HepG2 (cell line): ENCODE results near the gene CITED4. TPM values are rescaled to one million over a fixed set of nuclear protein-coding genes. Genes with fewer than 3 reads are reported as not detected.

Experiments
- ATAC-seq: fragments of 200-7000 bp; cut with Tn5 transposase; 3 replicates; pipeline ENCODE4 v1.9.1; 2020; ENCODE audit warnings: mild to moderate bottlenecking, moderate library complexity
- BruUV-seq: library from RNA; stranded (reverse); fragments of 400-500 nt; replicated peaks from 2 replicates; lab custom pipeline; 2021; lab: Mats Ljungman, UMichigan
- CTCF ChIA-PET: fragments of 300-600 bp; formaldehyde crosslinking; extraction: SDS; loops from one replicate; lab custom pipeline; 2021; ENCODE audit warnings: low total read pairs, inconsistent platforms, low intra/inter-chr PET ratio; lab: Yijun Ruan, JAX
- POLR2A ChIA-PET: fragments of 350-600 bp; sonication (Branson Sonifier 250); formaldehyde crosslinking; loops from one replicate; lab custom pipeline; 2020; ENCODE audit warnings: antibody characterized with exemption, inconsistent platforms; lab: Yijun Ruan, JAX
- DNase-seq: peaks from one replicate; pipeline ENCODE4 v3.0.0-alpha.2; 2015; ENCODE audit warnings: low spot score
- FAIRE-seq: peaks from 3 replicates; lab custom pipeline; 2011; peaks lifted over from hg19 to GRCh38; lab: Jason Lieb, UNC
- H2AFZ ChIP-seq: one replicate; pipeline ENCODE4 v1.6.1; 2011; ENCODE audit warnings: low read length, inconsistent platforms
- H3K27ac ChIP-seq: fragments of 300-600 bp; 3 replicates; pipeline ENCODE4 v1.8.0; 2011; ENCODE audit warnings: mixed run types, mild to moderate bottlenecking, mixed read lengths, low read length, inconsistent platforms; ENCODE audit not compliant: insufficient read depth; ENCODE audit errors: extremely low read length
- H3K27me3 ChIP-seq, 2 experiments: fragments of 200-600 bp in 1 of 2; 2 replicates in 1 of 2; 3 replicates in 1 of 2; pipeline versions ENCODE4 v1.6.0 to v1.8.0; 2011; ENCODE audit warnings: low read length in 2 of 2, mild to moderate bottlenecking in 2 of 2, moderate library complexity in 2 of 2, inconsistent platforms in 1 of 2; ENCODE audit not compliant: insufficient read depth in 2 of 2, control insufficient read depth in 1 of 2
- H3K36me3 ChIP-seq, 2 experiments: fragments of 200-600 bp in 1 of 2; replicated peaks in 1 of 2; 2 replicates in 1 of 2; 3 replicates in 1 of 2; pipeline versions ENCODE4 v1.5.1 to v1.8.0; 2011; ENCODE audit warnings: low read length in 2 of 2, inconsistent platforms in 1 of 2; ENCODE audit not compliant: insufficient read depth in 2 of 2, control insufficient read depth in 1 of 2
- H3K4me1 ChIP-seq: 2 replicates; pipeline ENCODE4 v1.5.1; 2012; ENCODE audit warnings: low read length, inconsistent platforms; ENCODE audit not compliant: insufficient read depth
- H3K4me2 ChIP-seq: 2 replicates; pipeline ENCODE4 v1.6.0; 2011; ENCODE audit warnings: low read depth, low read length, inconsistent platforms
- H3K4me3 ChIP-seq, 3 experiments: fragments of 200-600 bp in 1 of 3; sonication (generic), shearing (Covaris generic) in 1 of 3; replicated peaks in 1 of 3; 2 replicates each; pipeline ENCODE4 v1.5.1; 2011 to 2016; ENCODE audit warnings: low read length in 3 of 3, inconsistent platforms in 2 of 3, low read depth in 2 of 3, mild to moderate bottlenecking in 2 of 3, control low read depth in 1 of 3, mixed read lengths in 1 of 3; ENCODE audit not compliant: insufficient read depth in 1 of 3
- H3K79me2 ChIP-seq: one replicate; pipeline ENCODE4 v1.6.1; 2011; ENCODE audit warnings: low read length, inconsistent platforms; ENCODE audit not compliant: insufficient read depth
- H3K9ac ChIP-seq: 2 replicates; pipeline ENCODE4 v1.6.0; 2011; ENCODE audit warnings: mild to moderate bottlenecking, low read depth, low read length, inconsistent platforms; ENCODE audit not compliant: insufficient read depth
- H3K9me3 ChIP-seq: 2 replicates; pipeline ENCODE4 v1.5.1; 2012; ENCODE audit warnings: mild to moderate bottlenecking, low read length
- H4K20me1 ChIP-seq: 2 replicates; pipeline ENCODE4 v1.6.0; 2011; ENCODE audit warnings: inconsistent platforms, mild to moderate bottlenecking, low read length, moderate library complexity; ENCODE audit not compliant: insufficient read depth
- FLYWCH1 ChIP-seq: sonication (generic); formaldehyde crosslinking; IDR thresholded peaks from 2 replicates; pipeline ENCODE4 v1.8.1; 2023; ENCODE audit warnings: mild to moderate bottlenecking, missing genetic modification reagents
- FOXA3 ChIP-seq: IDR thresholded peaks from 2 replicates; pipeline ENCODE4 v1.6.1; 2016; ENCODE audit warnings: missing genetic modification reagents, missing compliant biosample characterization
- FOXJ3 ChIP-seq: sonication (generic); formaldehyde crosslinking; IDR thresholded peaks from 2 replicates; pipeline ENCODE4 v1.4.0; 2020; ENCODE audit warnings: missing genetic modification reagents, mild to moderate bottlenecking, borderline replicate concordance
- FOXO1 ChIP-seq: sonication (generic); formaldehyde crosslinking; IDR thresholded peaks from 2 replicates; pipeline ENCODE4 v1.4.0; 2020; ENCODE audit warnings: missing genetic modification reagents
- MTA3 ChIP-seq: sonication (generic); formaldehyde crosslinking; IDR thresholded peaks from 2 replicates; pipeline ENCODE4 v1.4.0; 2020; ENCODE audit warnings: missing genetic modification reagents
- SOX6 ChIP-seq, 2 experiments: fragments of 450-650 bp in 1 of 2; sonication (generic) in 1 of 2; formaldehyde crosslinking in 1 of 2; IDR thresholded peaks; 2 replicates each; pipeline versions ENCODE4 v1.4.0 to v1.6.1; 2017 to 2020; ENCODE audit warnings: antibody characterized with exemption in 1 of 2, mild to moderate bottlenecking in 1 of 2, missing genetic modification reagents in 1 of 2
- U2AF2 ChIP-seq: fragments of 200-400 bp; formaldehyde crosslinking; IDR thresholded peaks from 2 replicates; pipeline ENCODE4 v1.6.1; 2017; ENCODE audit warnings: low read depth, mild to moderate bottlenecking, low read length
- ZNF10 ChIP-seq: sonication (generic); formaldehyde crosslinking; IDR thresholded peaks from 2 replicates; pipeline ENCODE4 v1.4.0; 2020; ENCODE audit warnings: mild to moderate bottlenecking, low read depth, missing genetic modification reagents, borderline replicate concordance
- ZNF180 ChIP-seq: sonication (generic); formaldehyde crosslinking; IDR thresholded peaks from 2 replicates; pipeline ENCODE4 v1.4.0; 2020; ENCODE audit warnings: low read depth, missing genetic modification reagents, borderline replicate concordance
- ZNF232 ChIP-seq: sonication (generic); formaldehyde crosslinking; IDR thresholded peaks from 2 replicates; pipeline ENCODE4 v1.4.0; 2020; ENCODE audit warnings: missing genetic modification reagents, borderline replicate concordance
- ZNF282 ChIP-seq: fragments of 450-650 bp; IDR thresholded peaks from 2 replicates; pipeline ENCODE4 v1.6.1; 2018; ENCODE audit not compliant: partially characterized antibody
- ZNF333 ChIP-seq: sonication (generic); formaldehyde crosslinking; IDR thresholded peaks from 2 replicates; pipeline ENCODE4 v1.4.0; 2020; ENCODE audit warnings: mild to moderate bottlenecking, missing genetic modification reagents, borderline replicate concordance
- ZNF550 ChIP-seq: sonication (generic); formaldehyde crosslinking; IDR thresholded peaks from 2 replicates; pipeline ENCODE4 v1.4.0; 2020; ENCODE audit warnings: mild to moderate bottlenecking, missing genetic modification reagents, borderline replicate concordance
- ZNF670 ChIP-seq: sonication (generic); formaldehyde crosslinking; IDR thresholded peaks from 2 replicates; pipeline ENCODE4 v1.8.0; 2022; ENCODE audit warnings: mild to moderate bottlenecking, missing genetic modification reagents, borderline replicate concordance
- ZNF75D ChIP-seq: sonication (generic); formaldehyde crosslinking; IDR thresholded peaks from 2 replicates; pipeline ENCODE4 v1.8.1; 2023; ENCODE audit warnings: missing genetic modification reagents, mild to moderate bottlenecking, borderline replicate concordance
- ZNF768 ChIP-seq: sonication (generic); formaldehyde crosslinking; IDR thresholded peaks from 2 replicates; pipeline ENCODE4 v1.4.0; 2020; ENCODE audit warnings: missing genetic modification reagents
- ZNF879 ChIP-seq: sonication (generic); formaldehyde crosslinking; IDR thresholded peaks from 2 replicates; pipeline ENCODE4 v1.8.1; 2023; ENCODE audit warnings: missing genetic modification reagents
- WGBS: methylation state at CpG from one replicate; pipeline ENCODE4 v1.1.6; 2017; ENCODE audit warnings: low lambda C conversion rate; 5-methylcytosine and 5-hydroxymethylcytosine counted together
- in situ Hi-C: cut with HindIII; loops from 2 replicates; pipeline ENCODE4 v1.10.0; 2017; ENCODE audit warnings: low pct_unique_long_range_greater_than_20kb; ENCODE audit not compliant: extremely low pct_ligation_motif_present
- intact Hi-C: fragments of 100-400 bp; cut with micrococcal nuclease; formaldehyde crosslinking; loops from one replicate; pipeline ENCODE4 v1.10.0; 2022; ENCODE audit not compliant: unreplicated experiment
- polyA plus RNA-seq, 8 experiments: library from polyadenylated mRNA; depleted of rRNA in 3 of 8; stranded (reverse) in 7 of 8; unstranded in 1 of 8; fragments of >200 nt; fragmentation: Illumina TruSeq in 4 of 8; extraction: Trizol in 4 of 8; gene quantifications; 2 replicates each; pipeline versions ENCODE4 v1.2.1 to v1.2.3, GENCODE V29; 2011 to 2016; ENCODE audit warnings: low read depth in 4 of 8, missing spikeins in 1 of 8, mixed read lengths in 1 of 8; ENCODE audit not compliant: insufficient read depth in 1 of 8
- total RNA-seq, 5 experiments: library from RNA; depleted of rRNA; stranded (reverse); fragments of >200 nt; fragmentation: Illumina TruSeq; extraction: Trizol; gene quantifications; 2 replicates each; pipeline ENCODE4 v1.2.3, GENCODE V29; 2016; ENCODE audit warnings: low read depth in 1 of 5
- TF ChIP-seq, protein P1 (sequence below): IDR thresholded peaks from 2 replicates; pipeline ENCODE4 v1.6.1; 2016; ENCODE audit warnings: mild to moderate bottlenecking, missing biosample characterization, missing genetic modification reagents
- TF ChIP-seq, protein P2 (sequence below): sonication (generic); formaldehyde crosslinking; IDR thresholded peaks from 2 replicates; pipeline ENCODE4 v1.4.0; 2020; ENCODE audit warnings: mild to moderate bottlenecking, missing genetic modification reagents
- TF ChIP-seq, protein P3 (sequence below): sonication (generic); formaldehyde crosslinking; IDR thresholded peaks from 2 replicates; pipeline ENCODE4 v1.4.0; 2020; ENCODE audit warnings: mild to moderate bottlenecking, low read depth, missing genetic modification reagents

CITED4 gene
- total and polyA plus RNA-seq, 2 of the 13 experiments (the other 11 are each of a cell fraction or from before 2014, with no cell fraction given): 1.5 to 9.9 TPM

- H3K9ac ChIP-seq: peak overlapping the region; percentile 47
- no peaks in the 10 kb centered on the region for H3K36me3 ChIP-seq
- no peaks in the 10 kb centered on the region; a peak in 1 of 5 replicates for H3K27me3 ChIP-seq
- ChIA-PET POLR2A (interaction anchor here (1.0 to 1.8 kb wide), 2 partner anchors 20 to 133 kb away, joined by 3 to 6 read pairs; partner anchors contain the start of gene NFYC), CTCF (no interaction called here)
- no peaks in the 10 kb centered on the region for H3K9me3 ChIP-seq
- H3K79me2 ChIP-seq: no peaks in the 10 kb centered on the region
- no peak overlapping the region for H2AFZ ChIP-seq
- in situ Hi-C loops (no loop called here), intact Hi-C loops (loop anchor here (1.0 kb wide), 1 partner anchor 134 kb away; the partner anchor contains the start of gene NFYC)
- 9% methylated on average over 13 of the region's 18 CpGs for whole genome bisulfite sequencing
- peak overlapping the region; percentile 73 for H3K4me2 ChIP-seq
- no peaks in the 10 kb centered on the region for H4K20me1 ChIP-seq
- peak overlapping the region; percentile 18 for H3K27ac ChIP-seq
- peaks cover 42% of the 10 kb centered on the region for H3K4me1 ChIP-seq
- H3K4me3 ChIP-seq: peak overlapping the region in 2 of 3 experiments; percentile 30 to 55; a peak in 2 of 6 replicates
- FAIRE-seq (peak; percentile 82), DNase-seq (peak; percentile 88), ATAC-seq (peak; percentile 56)
- no TSS peak for BruUV-seq
- TF ChIP-seq FOXO1 (no peak), ZNF180 (CRISPR knock-in tag) (no peak), FLYWCH1 (CRISPR knock-in tag) (no peak), ZNF10 (CRISPR knock-in tag) (no peak), SOX6 (IDR thresholded peaks at IDR 0.05) (no peak), SOX6 (CRISPR knock-in tag; IDR thresholded peaks at IDR 0.05) (peak; percentile 90), ZNF333 (no peak), U2AF2 (no peak), MTA3 (CRISPR knock-in tag) (no peak), ZNF75D (no peak), ZNF670 (CRISPR knock-in tag) (no peak), ZNF768 (CRISPR knock-in tag) (peak; percentile 99), FOXJ3 (no peak), FOXA3 (CRISPR knock-in tag) (0 out of 2 replicates have a peak, but pooled peaks have one; percentile 6), ZNF282 (no peak), ZNF232 (CRISPR knock-in tag) (no peak), ZNF550 (CRISPR knock-in tag) (no peak), ZNF879 (CRISPR knock-in tag) (no peak)
- TF ChIP-seq, protein P1, sequence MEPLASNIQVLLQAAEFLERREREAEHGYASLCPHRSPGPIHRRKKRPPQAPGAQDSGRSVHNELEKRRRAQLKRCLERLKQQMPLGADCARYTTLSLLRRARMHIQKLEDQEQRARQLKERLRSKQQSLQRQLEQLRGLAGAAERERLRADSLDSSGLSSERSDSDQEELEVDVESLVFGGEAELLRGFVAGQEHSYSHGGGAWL: no peak
- TF ChIP-seq, protein P2, sequence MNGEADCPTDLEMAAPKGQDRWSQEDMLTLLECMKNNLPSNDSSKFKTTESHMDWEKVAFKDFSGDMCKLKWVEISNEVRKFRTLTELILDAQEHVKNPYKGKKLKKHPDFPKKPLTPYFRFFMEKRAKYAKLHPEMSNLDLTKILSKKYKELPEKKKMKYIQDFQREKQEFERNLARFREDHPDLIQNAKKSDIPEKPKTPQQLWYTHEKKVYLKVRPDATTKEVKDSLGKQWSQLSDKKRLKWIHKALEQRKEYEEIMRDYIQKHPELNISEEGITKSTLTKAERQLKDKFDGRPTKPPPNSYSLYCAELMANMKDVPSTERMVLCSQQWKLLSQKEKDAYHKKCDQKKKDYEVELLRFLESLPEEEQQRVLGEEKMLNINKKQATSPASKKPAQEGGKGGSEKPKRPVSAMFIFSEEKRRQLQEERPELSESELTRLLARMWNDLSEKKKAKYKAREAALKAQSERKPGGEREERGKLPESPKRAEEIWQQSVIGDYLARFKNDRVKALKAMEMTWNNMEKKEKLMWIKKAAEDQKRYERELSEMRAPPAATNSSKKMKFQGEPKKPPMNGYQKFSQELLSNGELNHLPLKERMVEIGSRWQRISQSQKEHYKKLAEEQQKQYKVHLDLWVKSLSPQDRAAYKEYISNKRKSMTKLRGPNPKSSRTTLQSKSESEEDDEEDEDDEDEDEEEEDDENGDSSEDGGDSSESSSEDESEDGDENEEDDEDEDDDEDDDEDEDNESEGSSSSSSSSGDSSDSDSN (CRISPR knock-in tag): 0 out of 2 replicates have a peak, but pooled peaks have one; percentile 19
- TF ChIP-seq, protein P3, sequence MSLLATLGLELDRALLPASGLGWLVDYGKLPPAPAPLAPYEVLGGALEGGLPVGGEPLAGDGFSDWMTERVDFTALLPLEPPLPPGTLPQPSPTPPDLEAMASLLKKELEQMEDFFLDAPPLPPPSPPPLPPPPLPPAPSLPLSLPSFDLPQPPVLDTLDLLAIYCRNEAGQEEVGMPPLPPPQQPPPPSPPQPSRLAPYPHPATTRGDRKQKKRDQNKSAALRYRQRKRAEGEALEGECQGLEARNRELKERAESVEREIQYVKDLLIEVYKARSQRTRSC (CRISPR knock-in tag): no peak
Measured at GRCh38 chr1:40824591-40825434, 37.4 kb downstream of the CITED4 start.
